ENCODE measurements around the gene ZNF610.

GRCh38 chr19:52291781-52292180 is 44.3 kb upstream of the ZNF610 start:
- TF ChIP-seq POLR2A (IDR thresholded peaks at IDR 0.05; ENCODE audit: low read depth, low read length) (no peak), POLR2AphosphoS5 (IDR thresholded peaks at IDR 0.05; ENCODE audit: low read depth, low read length) (no peak), TAF1 (IDR thresholded peaks at IDR 0.05; ENCODE audit: low read depth, low read length) (no peak), SPI1 (IDR thresholded peaks at IDR 0.05; ENCODE audit: low read depth, low read length) (no peak), POU2F2 (IDR thresholded peaks at IDR 0.05; ENCODE audit: low read depth, low read length) (no peak), PAX5 (IDR thresholded peaks at IDR 0.05; ENCODE audit: insufficient read depth, low read length, severe bottlenecking) (no peak)
